ENCODE results near the gene RMND5B.
"Not testable (repeated sequence)": the region's sequence is repeated elsewhere in the genome, so short reads cannot be mapped to it uniquely, and the experiment has no call there.

The RMND5B gene

GRCh38 chr5:178113841-178114324, 16.9 kb upstream of the RMND5B start:
- no peak for DNase-seq (ENCODE audit: low read depth)

DNA sequence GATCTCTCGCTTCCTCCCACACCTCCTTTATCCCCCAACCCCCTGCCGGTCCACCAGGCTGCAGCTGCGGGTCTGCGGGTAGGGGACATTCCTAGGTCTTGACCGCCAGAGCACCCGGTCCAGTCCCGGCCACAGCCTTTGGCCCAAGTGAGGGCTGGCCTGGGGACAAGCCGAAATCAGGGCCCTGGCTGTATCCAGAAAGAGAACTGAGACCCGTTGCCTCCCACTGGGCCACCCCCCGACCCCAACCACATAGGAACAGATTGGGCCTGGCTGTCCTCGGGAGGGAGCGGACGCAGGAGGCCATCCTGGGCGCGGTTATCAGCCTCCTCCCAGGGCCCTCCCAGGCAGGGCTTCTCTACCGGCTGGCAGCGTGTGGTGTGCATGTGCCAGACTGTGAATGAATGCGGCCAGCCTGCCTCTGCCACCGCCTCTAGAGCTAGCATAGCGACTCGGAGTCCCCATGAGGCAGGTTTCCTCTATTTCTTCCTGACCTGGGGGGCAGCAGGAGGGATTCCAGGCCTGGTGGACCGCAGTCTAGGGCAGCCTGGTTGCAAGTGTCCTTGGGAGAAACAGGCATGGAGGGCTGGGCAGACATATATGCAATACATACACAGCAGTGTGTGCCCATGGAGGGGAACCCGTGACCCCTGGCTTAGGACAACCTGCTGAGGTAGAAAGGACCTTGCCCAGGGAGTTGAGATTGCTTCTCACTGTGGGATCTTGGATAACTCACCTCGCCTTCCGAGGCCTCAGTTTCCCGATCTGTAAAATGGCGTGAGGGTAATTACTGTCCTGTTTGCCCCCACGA, 16.3 kb upstream of the RMND5B start:
- no peak for DNase-seq (ENCODE audit: low read depth)

GRCh38 chr5:178115136-178115813, 15.5 kb upstream of the RMND5B start:
- DNase-seq (ENCODE audit: low read depth): no peak

GRCh38 chr5:178115814-178116142, 15.0 kb upstream of the RMND5B start:
- no peak for DNase-seq (ENCODE audit: low read depth)

- no peak for DNase-seq (ENCODE audit: low read depth)
These were observed 14.5 kb upstream of the RMND5B start for GRCh38 chr5:178116143-178116885.

GRCh38 chr5:178117923-178118701, 12.7 kb upstream of the RMND5B start:
- no peak for DNase-seq (ENCODE audit: low read depth)

DNA sequence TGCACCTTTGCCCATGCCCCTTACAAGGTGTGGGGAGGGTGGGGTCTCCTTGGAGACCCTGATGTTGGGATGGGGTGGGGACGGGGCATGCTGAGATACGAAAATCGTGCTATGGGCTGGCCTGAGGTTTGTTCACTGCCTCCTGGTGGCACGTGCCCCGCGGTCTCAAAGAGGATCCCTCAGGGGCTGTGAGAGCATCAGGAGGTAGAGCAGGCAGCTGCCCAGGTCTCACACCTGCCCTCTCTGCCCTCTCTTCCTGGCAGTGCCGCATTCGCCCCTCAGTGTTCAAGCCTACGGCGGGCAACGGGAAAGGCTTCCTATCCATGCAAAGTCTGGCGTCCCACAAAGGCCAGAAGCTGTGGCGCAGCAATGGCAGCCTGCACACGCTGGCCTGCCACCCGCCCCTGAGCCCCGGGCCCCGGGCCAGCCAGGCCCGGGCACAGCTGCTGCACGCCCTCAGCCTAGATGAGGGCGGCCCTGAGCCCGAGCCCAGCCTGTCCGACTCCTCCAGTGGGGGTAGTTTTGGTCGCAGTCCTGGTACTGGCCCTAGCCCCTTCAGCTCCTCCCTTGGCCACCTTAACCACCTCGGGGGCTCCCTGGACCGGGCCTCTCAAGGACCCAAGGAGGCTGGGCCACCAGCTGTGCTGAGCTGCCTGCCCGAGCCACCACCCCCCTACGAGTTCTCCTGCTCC, 10.8 kb upstream of the RMND5B start:
- no peak for DNase-seq (ENCODE audit: low read depth)

- no peak for DNase-seq (ENCODE audit: low read depth)
These were observed 10.0 kb upstream of the RMND5B start for GRCh38 chr5:178120607-178121357.

DNA sequence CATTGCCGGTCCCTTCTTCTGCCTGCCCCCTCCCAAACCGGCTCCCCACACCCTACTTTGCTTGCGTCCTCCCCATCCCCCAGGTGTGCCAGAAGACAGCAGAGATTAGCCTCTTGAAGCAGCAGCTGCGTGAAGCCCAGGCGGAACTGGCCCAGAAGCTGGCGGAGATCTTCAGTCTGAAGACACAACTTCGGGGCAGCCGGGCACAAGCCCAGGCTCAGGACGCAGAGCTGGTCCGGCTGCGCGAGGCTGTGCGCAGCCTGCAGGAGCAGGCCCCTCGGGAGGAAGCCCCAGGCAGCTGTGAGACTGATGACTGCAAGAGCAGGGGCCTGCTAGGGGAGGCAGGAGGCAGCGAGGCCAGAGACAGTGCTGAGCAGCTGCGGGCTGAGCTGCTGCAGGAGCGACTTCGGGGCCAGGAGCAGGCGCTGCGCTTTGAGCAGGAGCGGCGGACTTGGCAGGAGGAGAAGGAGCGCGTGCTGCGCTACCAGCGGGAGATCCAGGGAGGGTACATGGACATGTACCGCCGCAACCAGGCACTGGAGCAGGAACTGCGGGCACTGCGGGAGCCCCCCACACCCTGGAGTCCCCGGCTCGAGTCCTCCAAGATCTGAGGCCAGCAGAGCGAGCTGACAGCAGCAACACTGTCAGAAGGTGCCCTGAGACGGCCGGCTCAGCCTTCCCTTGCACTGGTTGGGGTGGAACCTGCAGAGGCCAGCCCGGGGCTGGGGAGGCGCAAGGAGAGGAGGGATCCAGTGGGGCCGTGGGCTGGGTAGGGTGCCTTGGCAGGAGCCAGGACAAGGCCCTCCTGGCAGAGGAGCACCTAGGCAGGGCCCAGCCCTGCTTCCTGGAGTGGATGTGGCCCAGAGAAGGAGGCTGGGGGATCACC, 9.2 kb upstream of the RMND5B start:
- DNase-seq (ENCODE audit: low read depth): no peak

- no peak for DNase-seq (ENCODE audit: low read depth)
These were observed 8.5 kb upstream of the RMND5B start for GRCh38 chr5:178122346-178122745.

GRCh38 chr5:178123094-178123965, 7.5 kb upstream of the RMND5B start:
- no peak for DNase-seq (ENCODE audit: low read depth)

- DNase-seq (ENCODE audit: low read depth): no peak
These were observed 6.6 kb upstream of the RMND5B start for GRCh38 chr5:178123966-178124925.

DNA sequence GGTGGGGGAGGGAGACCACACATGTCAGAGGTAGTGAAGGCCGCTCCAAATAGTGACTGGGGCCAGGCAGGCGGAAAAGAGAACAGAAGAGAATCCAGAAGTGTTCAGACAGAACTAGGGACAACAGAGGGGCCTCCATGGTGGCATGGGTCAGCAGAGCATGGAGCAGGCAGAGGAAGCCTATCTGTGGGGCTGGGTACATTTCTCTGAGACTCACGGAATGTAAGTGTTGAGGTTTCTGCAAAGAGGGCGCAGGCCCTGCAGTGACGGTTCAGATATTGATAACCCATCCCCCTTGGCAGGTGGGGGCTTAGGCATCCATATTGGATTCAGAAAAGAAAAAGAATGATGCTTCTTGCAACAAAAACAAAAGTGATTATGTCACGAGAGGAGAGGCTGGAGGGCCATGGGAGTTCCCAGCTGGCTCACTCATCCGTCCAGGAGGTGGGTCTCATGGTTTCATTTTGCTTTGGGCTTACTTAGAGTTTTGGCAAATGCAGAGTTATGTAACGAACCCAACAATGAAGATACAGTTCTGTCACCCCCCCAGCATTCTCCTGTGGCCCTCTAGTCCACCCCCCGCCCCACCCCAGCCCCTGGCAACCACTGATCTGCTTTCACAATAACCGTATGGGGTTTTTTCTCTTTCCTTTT, 5.4 kb upstream of the RMND5B start:
- no peak for DNase-seq (ENCODE audit: low read depth)

DNA sequence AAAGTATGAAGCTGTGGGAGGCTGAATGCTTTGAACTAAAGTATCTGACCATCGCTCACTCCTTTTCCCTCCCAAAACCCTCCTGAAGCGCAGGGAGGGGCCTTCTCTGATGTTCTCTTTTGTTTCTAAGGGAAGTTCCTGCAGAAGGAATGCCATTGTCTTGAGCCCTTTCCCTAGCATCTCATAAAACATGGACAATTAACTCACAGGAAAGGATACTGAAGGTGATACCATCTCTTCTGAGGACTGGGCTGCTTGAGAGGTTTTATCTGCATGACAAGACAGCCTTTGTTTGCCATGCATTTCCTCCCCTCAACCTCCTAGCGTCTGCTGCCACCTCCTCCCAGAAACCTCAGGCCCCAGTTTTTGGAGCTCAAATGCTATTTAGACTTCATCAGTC, 4.3 kb upstream of the RMND5B start:
- no peak for DNase-seq (ENCODE audit: low read depth)

GRCh38 chr5:178127300-178128009, 3.4 kb upstream of the RMND5B start:
- DNase-seq (ENCODE audit: low read depth): not testable (repeated sequence)

DNA sequence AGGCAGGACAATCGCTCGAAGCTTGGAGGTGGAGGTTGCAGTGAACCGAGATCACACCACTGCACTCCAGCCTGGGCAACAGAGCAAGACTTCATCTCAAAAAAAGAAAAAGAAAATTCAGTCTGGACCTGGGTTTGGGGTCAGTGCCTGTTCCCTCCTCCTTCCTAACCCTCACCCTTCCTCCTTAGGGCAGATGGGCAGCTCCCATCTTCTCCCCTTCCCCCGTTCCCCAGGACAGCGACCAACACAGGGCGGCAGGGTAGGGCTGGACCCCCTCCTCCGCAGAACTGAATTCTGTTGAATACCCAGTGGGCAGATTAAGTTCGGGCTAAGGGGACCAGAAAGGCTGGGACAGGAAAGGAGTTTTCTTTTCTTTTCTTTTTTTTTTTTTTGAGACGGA, 1.5 kb upstream of the RMND5B start:
- no peak for DNase-seq (ENCODE audit: low read depth)
